A549 treated with AZD2906 at 1 μM for 4 hours (cell line): ENCODE results near the gene OR4K5. TPM values are rescaled to one million over a fixed set of nuclear protein-coding genes. Genes with fewer than 3 reads are reported as not detected.

ENCODE experiments used
- total RNA-seq: library from RNA; stranded (reverse); fragments of 200-300 nt; extraction: Qiagen RNA extraction; gene quantifications from 5 replicates; pipeline ENCODE4 v1.2.3, GENCODE V29; 2022

The OR4K5 gene, protein sequence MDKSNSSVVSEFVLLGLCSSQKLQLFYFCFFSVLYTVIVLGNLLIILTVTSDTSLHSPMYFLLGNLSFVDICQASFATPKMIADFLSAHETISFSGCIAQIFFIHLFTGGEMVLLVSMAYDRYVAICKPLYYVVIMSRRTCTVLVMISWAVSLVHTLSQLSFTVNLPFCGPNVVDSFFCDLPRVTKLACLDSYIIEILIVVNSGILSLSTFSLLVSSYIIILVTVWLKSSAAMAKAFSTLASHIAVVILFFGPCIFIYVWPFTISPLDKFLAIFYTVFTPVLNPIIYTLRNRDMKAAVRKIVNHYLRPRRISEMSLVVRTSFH
- total RNA-seq, result not detected in 5 replicates

DNA sequence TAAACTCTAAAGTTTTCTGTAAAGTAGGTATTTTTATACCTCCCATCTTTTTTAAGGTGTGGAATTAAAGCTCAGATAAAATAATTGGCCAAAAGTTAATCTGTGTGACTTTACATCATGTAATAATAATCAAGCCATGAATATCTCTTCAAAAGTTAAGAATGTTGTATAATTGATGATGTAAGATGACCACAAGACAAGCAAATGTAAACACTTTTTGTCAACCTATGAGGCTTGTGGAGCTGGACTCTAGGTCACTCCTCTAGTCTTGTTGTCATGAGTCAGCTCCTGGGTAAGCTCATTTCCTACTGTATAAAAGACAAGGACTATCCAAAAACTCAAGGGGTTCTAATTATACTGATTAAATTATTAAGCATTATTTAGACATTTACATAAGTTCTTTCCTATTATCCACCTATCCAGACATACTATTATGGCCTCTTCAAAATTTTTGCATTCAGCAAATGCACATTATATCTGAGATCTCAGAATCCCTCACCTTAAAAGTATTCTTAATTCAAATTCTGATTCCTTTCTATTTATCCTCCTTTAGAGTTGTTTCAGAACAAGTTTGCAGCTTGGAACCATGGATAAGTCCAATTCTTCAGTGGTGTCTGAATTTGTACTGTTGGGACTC, at the start of gene OR4K5:
OR4K5 (plus strand) TSS at position 587 of the 637 bp plus-strand sequence; CDS start at position 587, 0 bp downstream.

DNA sequence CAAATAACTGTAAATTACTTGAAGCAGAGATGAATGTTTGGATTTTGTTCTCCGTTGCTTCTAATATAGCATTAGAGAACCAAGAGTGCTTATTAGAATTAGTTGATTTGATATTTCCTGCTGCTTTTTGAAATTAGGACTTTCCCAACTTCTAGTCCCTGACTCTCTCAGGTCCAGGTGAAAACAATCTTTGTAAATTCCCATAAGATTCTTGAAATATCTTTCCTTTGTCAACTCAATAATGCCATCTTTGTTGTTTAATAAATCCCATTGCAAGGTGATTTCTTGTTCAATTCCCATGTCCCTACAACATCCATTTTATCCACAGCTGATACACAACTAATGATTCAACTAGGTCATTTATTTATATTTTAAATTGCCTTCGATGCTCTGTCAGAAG, 45.6 kb upstream of the OR4K5 start, which contains the start of gene OR4K2:
OR4K2 (plus strand) TSS at position 301 of the 400 bp plus-strand sequence. CDS start 1,126 bp downstream, outside the sequence.

DNA sequence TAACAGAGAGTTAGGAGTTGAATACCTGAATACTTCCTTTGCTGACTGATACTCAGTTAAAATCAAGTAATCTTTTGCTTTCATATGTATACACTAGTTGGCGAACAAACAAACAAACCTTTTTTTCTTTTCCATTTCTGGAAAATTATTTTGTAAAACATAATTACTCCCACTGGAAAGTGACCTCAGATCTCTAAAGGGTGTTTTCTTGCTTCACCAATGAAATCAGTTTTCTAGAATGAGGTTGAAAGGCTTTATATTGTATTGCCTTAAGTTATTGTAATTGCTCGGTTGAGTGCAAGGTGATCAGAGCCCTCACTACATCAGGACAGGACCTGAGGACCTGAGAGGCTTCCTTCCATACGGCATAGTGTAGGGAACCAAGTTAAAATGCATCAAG, 10.2 kb downstream of the OR4K5 start, which contains the start of gene OR4K1:
OR4K1 (plus strand) TSS at position 301 of the 400 bp plus-strand sequence. CDS start 4,750 bp downstream, outside the sequence.

Other genes starting within 250 kb of the OR4K5 start
- gene OR11H2, start 206.7 kb upstream of the OR4K5 start, total RNA-seq, result not detected in 5 replicates
- not detected in 5 replicates for gene OR4Q3, start 177.0 kb upstream of the OR4K5 start, total RNA-seq
- gene OR4M1, start 147.1 kb upstream of the OR4K5 start, total RNA-seq, result not detected in 5 replicates
- not detected in 5 replicates for gene OR4N2, start 116.8 kb upstream of the OR4K5 start, total RNA-seq
- not detected in 5 replicates for gene OR4K2, start 45.5 kb upstream of the OR4K5 start, total RNA-seq
- not detected in 5 replicates for gene OR4K1, start 10.3 kb downstream of the OR4K5 start, total RNA-seq
- not detected in 5 replicates for gene OR4K15, start 55.0 kb downstream of the OR4K5 start, total RNA-seq
- not detected in 5 replicates for gene OR4Q2, start 81.6 kb downstream of the OR4K5 start, total RNA-seq
- not detected in 5 replicates for gene OR4K14, start 98.7 kb downstream of the OR4K5 start, total RNA-seq
- gene OR4K13, start 115.4 kb downstream of the OR4K5 start, total RNA-seq, result not detected in 5 replicates
- gene OR4L1, start 139.4 kb downstream of the OR4K5 start, total RNA-seq, result not detected in 5 replicates
- not detected in 5 replicates for gene OR4K17, start 190.1 kb downstream of the OR4K5 start, total RNA-seq
- gene OR4N5, start 218.2 kb downstream of the OR4K5 start, total RNA-seq, result not detected in 5 replicates